ENCODE measurements around the gene STAB2.

STAB2 gene

DNA sequence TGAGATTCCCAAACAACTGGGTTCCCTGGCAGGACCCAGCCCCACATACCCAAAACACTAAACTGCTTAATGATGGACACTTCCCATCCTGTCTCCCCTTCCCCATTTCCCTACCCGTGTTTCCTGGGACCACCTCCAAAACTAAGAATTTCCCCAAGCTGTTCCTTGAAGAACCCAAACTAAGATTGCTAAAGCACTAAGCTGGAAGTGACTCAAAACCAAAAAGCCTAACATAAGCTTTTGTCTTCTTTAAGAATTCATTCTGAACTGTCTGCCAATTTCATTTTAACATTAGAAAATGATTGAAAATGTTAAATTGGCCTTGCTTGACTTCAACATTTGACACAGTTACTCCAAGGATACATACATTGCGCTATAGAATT, 29.5 kb upstream of the STAB2 start:
- no peaks in the 10 kb centered on the region for H3K4me1 ChIP-seq (ENCODE audit: control insufficient read depth, low read length)
- H4K20me1 ChIP-seq (ENCODE audit: control insufficient read depth, insufficient read depth, low read depth, low read length) = no peaks in the 10 kb centered on the region
- no peak for TF ChIP-seq EZH2phosphoT487 (IDR thresholded peaks at IDR 0.05; ENCODE audit: borderline replicate concordance, low read length)
- no peak for TF ChIP-seq CTCF (IDR thresholded peaks at IDR 0.05; ENCODE audit: low read depth, low read length, poor library complexity, severe bottlenecking)
- H3K79me2 ChIP-seq (ENCODE audit: control insufficient read depth, low read length) = no peaks in the 10 kb centered on the region
- no peak overlapping the region for H3K27ac ChIP-seq (ENCODE audit: low read depth, low read length)
- H3K4me3 ChIP-seq (ENCODE audit: low read length) = no peak overlapping the region
- H3K4me2 ChIP-seq (ENCODE audit: low read length) = no peak overlapping the region
- H3F3A ChIP-seq (ENCODE audit: control insufficient read depth, insufficient read depth) = no peaks in the 10 kb centered on the region
- H3K9me2 ChIP-seq (replicated peaks; ENCODE audit: control insufficient read depth, low read length) = no peaks in the 10 kb centered on the region
- H3K27me3 ChIP-seq (ENCODE audit: control insufficient read depth, low read length) = no peaks in the 10 kb centered on the region
- no peaks in the 10 kb centered on the region for H3K36me3 ChIP-seq (ENCODE audit: control insufficient read depth, low read length)
- H3K9me3 ChIP-seq (ENCODE audit: control insufficient read depth, insufficient read depth, low read length) = no peaks in the 10 kb centered on the region

DNA sequence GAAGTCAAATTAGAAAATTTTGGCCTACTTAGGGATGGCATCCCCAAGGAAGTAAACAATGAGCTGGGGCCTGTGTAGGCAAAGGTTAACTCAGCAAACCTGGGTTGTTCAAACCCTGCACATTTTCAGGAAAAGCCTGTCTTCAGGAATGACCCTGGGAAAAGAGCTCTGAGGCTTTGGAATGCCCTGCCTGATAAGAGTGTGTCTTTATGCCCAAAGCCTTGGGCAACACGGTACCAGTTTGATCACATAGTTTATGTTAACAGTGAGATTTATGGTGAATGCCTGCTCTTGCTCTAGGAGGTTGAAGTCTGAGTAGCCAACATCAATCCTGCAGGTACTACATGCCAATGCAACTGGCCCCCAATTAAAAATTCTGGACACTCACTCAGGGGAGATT, 28.2 kb upstream of the STAB2 start:
- no peak overlapping the region for H3K27ac ChIP-seq (ENCODE audit: low read depth, low read length)
- TF ChIP-seq CTCF (IDR thresholded peaks at IDR 0.05; ENCODE audit: low read depth, low read length, poor library complexity, severe bottlenecking) = no peak
- no peak for TF ChIP-seq EZH2phosphoT487 (IDR thresholded peaks at IDR 0.05; ENCODE audit: borderline replicate concordance, low read length)
- no peak overlapping the region for H3K4me2 ChIP-seq (ENCODE audit: low read length)
- no peaks in the 10 kb centered on the region for H3K9me2 ChIP-seq (replicated peaks; ENCODE audit: control insufficient read depth, low read length)
- no peaks in the 10 kb centered on the region for H3K9me3 ChIP-seq (ENCODE audit: control insufficient read depth, insufficient read depth, low read length)
- no peaks in the 10 kb centered on the region for H3K36me3 ChIP-seq (ENCODE audit: control insufficient read depth, low read length)
- no peaks in the 10 kb centered on the region for H4K20me1 ChIP-seq (ENCODE audit: control insufficient read depth, insufficient read depth, low read depth, low read length)
- no peaks in the 10 kb centered on the region for H3K4me1 ChIP-seq (ENCODE audit: control insufficient read depth, low read length)
- no peak overlapping the region for H3K4me3 ChIP-seq (ENCODE audit: low read length)
- no peaks in the 10 kb centered on the region for H3K27me3 ChIP-seq (ENCODE audit: control insufficient read depth, low read length)
- H3F3A ChIP-seq (ENCODE audit: control insufficient read depth, insufficient read depth) = no peaks in the 10 kb centered on the region
- H3K79me2 ChIP-seq (ENCODE audit: control insufficient read depth, low read length) = no peaks in the 10 kb centered on the region

DNA sequence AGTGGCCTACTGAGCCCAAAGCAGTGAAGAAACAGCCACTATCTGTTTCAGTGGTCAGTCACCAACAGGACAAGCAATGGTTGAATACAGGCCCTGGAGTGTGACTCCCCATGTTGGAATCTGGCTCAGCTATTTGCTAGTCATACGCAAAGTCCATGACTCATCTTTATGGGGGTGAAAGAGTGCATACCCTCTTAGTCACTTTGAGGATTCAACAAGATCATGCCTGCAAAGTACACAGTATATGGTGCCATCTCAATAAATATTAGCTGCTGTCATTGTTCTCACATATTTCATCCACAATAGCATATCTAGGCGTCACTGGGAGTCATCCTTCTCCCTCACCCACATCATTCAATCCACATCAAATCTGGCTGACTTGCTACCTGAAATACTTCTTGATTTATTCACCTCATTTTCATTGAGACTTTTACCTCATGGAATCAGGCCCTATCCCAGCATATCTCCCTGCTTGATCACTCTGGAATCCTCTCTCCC, 26.4 kb upstream of the STAB2 start:
- Histone ChIP-seq H3K79me2 (ENCODE audit: control insufficient read depth, low read length) (no peaks in the 10 kb centered on the region), H3F3A (ENCODE audit: control insufficient read depth, insufficient read depth) (no peaks in the 10 kb centered on the region), H3K27ac (ENCODE audit: low read depth, low read length) (no peak overlapping the region), H3K9me2 (replicated peaks; ENCODE audit: control insufficient read depth, low read length) (no peaks in the 10 kb centered on the region), H4K20me1 (ENCODE audit: control insufficient read depth, insufficient read depth, low read depth, low read length) (no peaks in the 10 kb centered on the region), H3K9me3 (ENCODE audit: control insufficient read depth, insufficient read depth, low read length) (no peaks in the 10 kb centered on the region), H3K36me3 (ENCODE audit: control insufficient read depth, low read length) (no peaks in the 10 kb centered on the region), H3K4me2 (ENCODE audit: low read length) (no peak overlapping the region), H3K4me1 (ENCODE audit: control insufficient read depth, low read length) (no peaks in the 10 kb centered on the region), H3K27me3 (ENCODE audit: control insufficient read depth, low read length) (no peaks in the 10 kb centered on the region), H3K4me3 (ENCODE audit: low read length) (no peak overlapping the region)
- TF ChIP-seq EZH2phosphoT487 (IDR thresholded peaks at IDR 0.05; ENCODE audit: borderline replicate concordance, low read length) (no peak), CTCF (IDR thresholded peaks at IDR 0.05; ENCODE audit: low read depth, low read length, poor library complexity, severe bottlenecking) (no peak)

DNA sequence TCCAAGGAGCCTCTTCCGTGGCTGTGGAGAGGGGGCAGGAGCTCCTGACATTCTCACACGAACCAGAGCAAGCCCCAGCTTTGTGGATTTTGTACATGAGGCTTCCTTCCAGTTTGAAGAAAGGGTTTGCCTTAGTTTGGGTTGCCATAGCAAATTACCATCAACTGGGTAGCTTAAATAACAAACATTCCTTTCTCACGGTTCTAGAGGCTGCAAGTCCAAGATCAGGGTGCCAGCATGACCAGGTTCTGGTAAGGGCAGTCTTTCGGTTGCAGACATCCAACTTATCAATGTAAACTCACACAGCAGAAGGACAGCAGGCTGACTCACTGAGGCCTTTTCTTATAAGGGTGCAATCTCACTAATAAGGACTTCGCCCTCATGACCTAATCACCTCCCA, 25.9 kb upstream of the STAB2 start:
- Histone ChIP-seq H3F3A (ENCODE audit: control insufficient read depth, insufficient read depth) (no peaks in the 10 kb centered on the region), H3K27ac (ENCODE audit: low read depth, low read length) (no peak overlapping the region), H3K79me2 (ENCODE audit: control insufficient read depth, low read length) (no peaks in the 10 kb centered on the region), H3K36me3 (ENCODE audit: control insufficient read depth, low read length) (no peaks in the 10 kb centered on the region), H3K4me2 (ENCODE audit: low read length) (no peak overlapping the region), H4K20me1 (ENCODE audit: control insufficient read depth, insufficient read depth, low read depth, low read length) (no peaks in the 10 kb centered on the region), H3K27me3 (ENCODE audit: control insufficient read depth, low read length) (no peaks in the 10 kb centered on the region), H3K4me3 (ENCODE audit: low read length) (no peak overlapping the region), H3K9me3 (ENCODE audit: control insufficient read depth, insufficient read depth, low read length) (no peaks in the 10 kb centered on the region), H3K9me2 (replicated peaks; ENCODE audit: control insufficient read depth, low read length) (no peaks in the 10 kb centered on the region), H3K4me1 (ENCODE audit: control insufficient read depth, low read length) (no peaks in the 10 kb centered on the region)
- no peak for TF ChIP-seq EZH2phosphoT487 (IDR thresholded peaks at IDR 0.05; ENCODE audit: borderline replicate concordance, low read length)
- TF ChIP-seq CTCF (IDR thresholded peaks at IDR 0.05; ENCODE audit: low read depth, low read length, poor library complexity, severe bottlenecking) = no peak

Data from DOHH2 (cell line).